Kidney epithelial cell (primary cell): ENCODE results near the gene ABCC1. TPM values are rescaled to one million over a fixed set of nuclear protein-coding genes. Genes with fewer than 3 reads are reported as not detected.
A peak's percentile ranks its signal among the peaks of the same experiment; 100 is the strongest.
"Not testable (repeated sequence)": the region's sequence is repeated elsewhere in the genome, so short reads cannot be mapped to it uniquely, and the experiment has no call there.

Experiments used
- DNase-seq: peaks from one replicate; pipeline ENCODE4 v3.0.0-alpha.2; 2010; ENCODE audit warnings: low read depth
- H3K27me3 ChIP-seq: 2 replicates; pipeline ENCODE4 v1.6.0; 2011; ENCODE audit warnings: low read length; ENCODE audit not compliant: control insufficient read depth, insufficient read depth
- H3K36me3 ChIP-seq: 2 replicates; pipeline ENCODE4 v1.5.1; 2011; ENCODE audit warnings: low read length; ENCODE audit not compliant: control insufficient read depth, insufficient read depth
- H3K4me3 ChIP-seq: 2 replicates; pipeline ENCODE4 v1.5.1; 2011; ENCODE audit warnings: low read depth, mild to moderate bottlenecking, control low read depth, low read length
- CTCF ChIP-seq: IDR thresholded peaks from 2 replicates; pipeline ENCODE4 v1.5.1; 2011; ENCODE audit warnings: mild to moderate bottlenecking, moderate library complexity, low read length, control low read depth, inconsistent platforms; ENCODE audit not compliant: insufficient read depth, poor library complexity, severe bottlenecking
- total RNA-seq: library from RNA; depleted of rRNA; stranded (reverse); fragments of >200 nt; gene quantifications from 2 replicates; pipeline ENCODE4 v1.2.3, GENCODE V29; 2015

ABCC1 gene
- total RNA-seq, 1 donor from 2014 or later, result 24.9 TPM

DNA sequence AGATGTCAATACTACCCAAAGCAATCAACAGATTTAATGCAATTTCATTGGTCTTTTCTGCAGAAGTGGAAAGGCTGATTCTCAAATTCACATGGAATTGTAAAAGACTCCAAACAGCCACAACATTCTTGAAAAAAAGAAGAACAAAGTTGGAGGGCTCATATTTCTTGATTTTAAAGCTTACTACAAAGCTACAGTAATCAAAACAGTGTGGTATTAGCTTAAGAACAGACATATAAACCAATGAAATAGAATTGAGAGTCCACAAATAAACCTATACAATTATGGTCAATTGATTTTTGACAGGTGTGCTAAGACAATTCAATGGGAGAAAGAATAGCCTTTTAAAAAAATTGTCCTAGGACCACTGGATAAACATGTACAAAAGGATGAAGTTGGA, 14.4 kb upstream of the ABCC1 start:
- TF ChIP-seq CTCF, result no peak
- no peak overlapping the region for H3K4me3 ChIP-seq
- DNase-seq, result no peak
- no peaks in the 10 kb centered on the region for H3K36me3 ChIP-seq
- no peaks in the 10 kb centered on the region for H3K27me3 ChIP-seq

GRCh38 chr16:15936809-15937208, 12.6 kb upstream of the ABCC1 start:
- DNase-seq, H3K36me3 ChIP-seq, H3K27me3 ChIP-seq, H3K4me3 ChIP-seq: not testable (repeated sequence)

GRCh38 chr16:15942931-15943690, 6.3 kb upstream of the ABCC1 start:
- Histone ChIP-seq H3K27me3 (no peaks in the 10 kb centered on the region), H3K4me3 (no peak overlapping the region), H3K36me3 (no peaks in the 10 kb centered on the region)
- no peak for TF ChIP-seq CTCF
- no peak for DNase-seq

GRCh38 chr16:15946257-15947044, 3.0 kb upstream of the ABCC1 start:
- DNase-seq, result no peak
- TF ChIP-seq CTCF, result no peak
- no peaks in the 10 kb centered on the region for H3K36me3 ChIP-seq
- no peaks in the 10 kb centered on the region for H3K27me3 ChIP-seq
- H3K4me3 ChIP-seq, result no peak overlapping the region

- no peak for TF ChIP-seq CTCF
- Histone ChIP-seq H3K27me3 (no peaks in the 10 kb centered on the region), H3K36me3 (no peaks in the 10 kb centered on the region), H3K4me3 (no peak overlapping the region)
- DNase-seq, result no peak
Measured at GRCh38 chr16:15947983-15948509, 1.4 kb upstream of the ABCC1 start.

DNA sequence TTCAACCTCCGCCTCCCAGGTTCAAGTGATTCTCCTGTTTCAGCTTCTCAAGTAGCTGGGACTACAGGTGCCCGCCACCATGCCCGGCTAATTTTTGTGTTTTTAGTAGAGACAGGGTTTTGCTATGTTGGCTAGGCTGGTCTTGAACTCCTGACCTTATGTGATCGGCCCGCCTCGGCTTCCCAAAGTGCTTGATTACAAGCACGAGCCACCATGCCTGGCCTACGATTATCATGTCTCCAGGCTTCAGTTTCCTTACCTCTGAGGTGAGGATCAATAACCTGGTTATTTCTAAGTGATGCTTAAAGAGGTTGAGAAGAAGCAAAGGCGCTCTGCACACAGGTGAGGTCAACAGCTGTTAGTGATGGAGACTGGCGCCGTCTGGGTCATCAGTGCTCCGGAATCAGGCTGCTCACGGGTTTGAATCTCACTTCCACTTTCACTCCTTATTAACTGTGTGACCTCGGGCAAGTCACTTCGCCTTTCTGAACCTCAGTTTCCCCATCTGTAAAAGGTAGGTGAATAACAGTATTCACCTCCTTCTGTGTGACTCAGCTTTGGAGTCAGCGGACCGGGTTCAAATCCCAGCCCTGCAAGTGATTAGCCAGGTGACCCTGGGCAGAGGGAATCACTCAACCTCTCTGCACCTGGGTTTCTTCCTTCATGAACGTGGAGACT, 745 bp upstream of the ABCC1 start:
- no peak for DNase-seq
- H3K4me3 ChIP-seq, result peak overlapping the region; percentile 67
- no peak for TF ChIP-seq CTCF
- H3K36me3 ChIP-seq, result no peaks in the 10 kb centered on the region
- H3K27me3 ChIP-seq, result no peaks in the 10 kb centered on the region
